ENCODE results near the gene DENND10. TPM values are rescaled to one million over a fixed set of nuclear protein-coding genes. Genes with fewer than 3 reads are reported as not detected.
A peak's percentile ranks its signal among the peaks of the same experiment; 100 is the strongest.

Gene DENND10
- polyA plus RNA-seq, 1 experiment, result 86.8 TPM

- POLR2A ChIA-PET, result no interaction called here
- peaks cover 22% of the 10 kb centered on the region for H3K36me3 ChIP-seq (ENCODE audit: control insufficient read depth, insufficient read depth, low read length)
- H3K27me3 ChIP-seq (ENCODE audit: control insufficient read depth, insufficient read depth, low read length), result no peaks in the 10 kb centered on the region
- CTCF ChIA-PET, result no interaction called here
- no peak overlapping the region for H3K4me3 ChIP-seq (ENCODE audit: low read depth, low read length)
- no peak for TF ChIP-seq CTCF (IDR thresholded peaks at IDR 0.05; ENCODE audit: insufficient read depth, low read depth, low read length)
- no peak for DNase-seq (ENCODE audit: low read depth)
Measured at GRCh38 chr10:119061352-119061751, 42.6 kb upstream of the DENND10 start.

GRCh38 chr10:119061926-119062325, 42.0 kb upstream of the DENND10 start:
- POLR2A ChIA-PET, result no interaction called here
- Histone ChIP-seq H3K36me3 (ENCODE audit: control insufficient read depth, insufficient read depth, low read length) (peaks cover 26% of the 10 kb centered on the region), H3K27me3 (ENCODE audit: control insufficient read depth, insufficient read depth, low read length) (no peaks in the 10 kb centered on the region), H3K4me3 (ENCODE audit: low read depth, low read length) (no peak overlapping the region)
- DNase-seq (ENCODE audit: low read depth), result no peak
- TF ChIP-seq CTCF (IDR thresholded peaks at IDR 0.05; ENCODE audit: insufficient read depth, low read depth, low read length), result no peak
- CTCF ChIA-PET, result no interaction called here

- no peak for DNase-seq (ENCODE audit: low read depth)
- Histone ChIP-seq H3K27me3 (ENCODE audit: control insufficient read depth, insufficient read depth, low read length) (no peaks in the 10 kb centered on the region), H3K4me3 (ENCODE audit: low read depth, low read length) (no peak overlapping the region), H3K36me3 (ENCODE audit: control insufficient read depth, insufficient read depth, low read length) (peaks cover 12% of the 10 kb centered on the region)
- POLR2A ChIA-PET, result interaction anchor here (0.5 kb wide), 1 partner anchor 10 kb away, joined by 3 read pairs; the partner anchor contains the start of gene EIF3A
- no peak for TF ChIP-seq CTCF (IDR thresholded peaks at IDR 0.05; ENCODE audit: insufficient read depth, low read depth, low read length)
- CTCF ChIA-PET, result interaction anchor here (0.7 kb wide), 1 partner anchor 65 kb away, joined by 4 read pairs; no protein-coding TSS in a partner anchor
Measured at GRCh38 chr10:119070395-119071165, 33.3 kb upstream of the DENND10 start.

- POLR2A ChIA-PET, result no interaction called here
- CTCF ChIA-PET, result interaction anchor here (1.4 kb wide), 1 partner anchor 31 kb away, joined by 3 read pairs; no protein-coding TSS in a partner anchor
- Histone ChIP-seq H3K36me3 (ENCODE audit: control insufficient read depth, insufficient read depth, low read length) (peaks cover 4% of the 10 kb centered on the region), H3K27me3 (ENCODE audit: control insufficient read depth, insufficient read depth, low read length) (no peaks in the 10 kb centered on the region), H3K4me3 (ENCODE audit: low read depth, low read length) (no peak overlapping the region)
- TF ChIP-seq CTCF (IDR thresholded peaks at IDR 0.05; ENCODE audit: insufficient read depth, low read depth, low read length), result no peak
- no peak for DNase-seq (ENCODE audit: low read depth)
Measured at GRCh38 chr10:119073584-119073983, 30.3 kb upstream of the DENND10 start.

GRCh38 chr10:119078422-119079179, 25.3 kb upstream of the DENND10 start:
- ChIA-PET CTCF (no interaction called here), POLR2A (no interaction called here)
- Histone ChIP-seq H3K27me3 (ENCODE audit: control insufficient read depth, insufficient read depth, low read length) (no peaks in the 10 kb centered on the region), H3K4me3 (ENCODE audit: low read depth, low read length) (peak overlapping the region; percentile 93), H3K36me3 (ENCODE audit: control insufficient read depth, insufficient read depth, low read length) (no peaks in the 10 kb centered on the region; the same call in 1 of the 2 replicates)
- TF ChIP-seq CTCF (IDR thresholded peaks at IDR 0.05; ENCODE audit: insufficient read depth, low read depth, low read length), result no peak
- DNase-seq (ENCODE audit: low read depth), result no peak
